ENCODE measurements around the gene NUP58. TPM values are rescaled to one million over a fixed set of nuclear protein-coding genes. Genes with fewer than 3 reads are reported as not detected.

The NUP58 gene
- total RNA-seq, 1 donor from 2014 or later, result 22.8 TPM

- intact Hi-C loops (cut with micrococcal nuclease), result no loop called here
- Histone ChIP-seq H3K27me3 (ENCODE audit: low read depth) (no peaks in the 10 kb centered on the region), H3K4me1 (peaks cover 33% of the 10 kb centered on the region), H3K9me3 (replicated peaks) (no peaks in the 10 kb centered on the region), H3K4me3 (no peak overlapping the region), H3K36me3 (no peaks in the 10 kb centered on the region), H3K27ac (replicated peaks) (peak overlapping the region; percentile 13)
- no peak for TF ChIP-seq CTCF (IDR thresholded peaks at IDR 0.05; ENCODE audit: borderline replicate concordance)
- no peak for DNase-seq
These were observed 20.1 kb upstream of the NUP58 start for GRCh38 chr13:25281193-25281934.

DNA sequence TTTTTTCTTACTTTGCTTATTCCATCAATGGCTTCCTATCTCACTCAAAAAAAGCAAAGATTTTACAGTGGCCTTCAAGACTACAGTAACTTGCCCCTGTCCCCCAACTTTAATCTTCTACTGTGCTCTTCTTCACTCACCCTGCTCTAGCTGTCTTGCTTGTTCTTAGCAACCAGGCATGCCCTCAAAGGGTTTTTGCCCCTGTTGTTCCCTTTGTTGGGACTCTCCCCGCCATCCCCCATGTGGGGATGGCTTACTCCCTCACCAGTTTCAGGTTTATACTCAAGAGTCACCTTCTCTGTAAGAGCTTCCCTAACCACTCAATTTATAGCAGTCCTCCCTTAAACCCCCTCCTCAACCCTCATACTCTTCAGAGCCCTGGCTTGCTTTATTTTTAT, 19.5 kb upstream of the NUP58 start:
- no peaks in the 10 kb centered on the region for H3K9me3 ChIP-seq (replicated peaks)

DNA sequence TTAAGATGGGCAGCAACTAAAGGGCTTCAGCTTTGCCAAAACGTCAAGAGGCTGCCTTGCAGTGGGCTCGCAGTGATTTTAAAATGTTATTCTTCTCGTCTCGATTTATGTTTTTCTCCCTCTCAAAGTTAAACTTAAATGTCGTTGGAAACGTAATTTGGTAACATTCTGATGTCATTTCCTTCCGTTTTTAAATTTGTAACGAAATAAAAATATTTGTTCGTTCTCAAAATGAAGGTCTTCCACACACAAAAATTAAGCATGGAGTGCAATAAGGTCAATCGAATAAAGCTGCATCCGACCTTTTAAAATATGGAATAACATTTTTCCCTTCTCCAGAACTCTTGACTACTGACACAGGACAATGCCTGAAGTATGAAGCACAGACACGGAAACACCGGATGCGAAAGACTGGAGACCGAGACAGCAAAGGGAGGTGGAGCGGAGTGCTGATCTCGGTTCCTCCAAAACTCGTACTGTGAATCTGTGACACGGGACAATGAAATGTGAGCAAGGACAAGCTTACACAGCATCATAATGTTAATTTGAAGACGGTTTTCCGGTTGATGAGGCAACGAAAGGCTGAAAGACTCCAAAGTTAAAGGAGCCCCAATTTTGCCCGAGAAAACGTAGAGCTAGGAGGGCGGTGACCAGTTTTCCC, 15.0 kb upstream of the NUP58 start:
- Histone ChIP-seq H3K27me3 (ENCODE audit: low read depth) (no peaks in the 10 kb centered on the region), H3K9me3 (replicated peaks) (no peaks in the 10 kb centered on the region), H3K36me3 (no peaks in the 10 kb centered on the region), H3K4me3 (peak overlapping the region; percentile 97), H3K4me1 (peaks cover 43% of the 10 kb centered on the region), H3K27ac (replicated peaks) (peak overlapping the region; percentile 91)
- intact Hi-C loops (cut with micrococcal nuclease), result no loop called here
- no peak for TF ChIP-seq CTCF (IDR thresholded peaks at IDR 0.05; ENCODE audit: borderline replicate concordance)
- DNase-seq, result no peak

More for the DNA sequence above, 19.5 kb upstream of the NUP58 start:
- Histone ChIP-seq H3K27ac (replicated peaks) (no peak overlapping the region), H3K4me1 (peaks cover 38% of the 10 kb centered on the region), H3K36me3 (no peaks in the 10 kb centered on the region), H3K27me3 (ENCODE audit: low read depth) (no peaks in the 10 kb centered on the region), H3K4me3 (no peak overlapping the region)
- TF ChIP-seq CTCF (IDR thresholded peaks at IDR 0.05; ENCODE audit: borderline replicate concordance), result no peak
- intact Hi-C loops (cut with micrococcal nuclease), result no loop called here
- DNase-seq, result no peak

GRCh38 chr13:25286969-25287961, 14.2 kb upstream of the NUP58 start, which contains the start of gene MTMR6:
TSS of gene MTMR6 (minus strand) at chr13:25287488. CDS start at chr13:25287247, 241 bp downstream.
- Histone ChIP-seq H3K4me1 (peaks cover 34% of the 10 kb centered on the region), H3K36me3 (no peaks in the 10 kb centered on the region), H3K9me3 (replicated peaks) (no peaks in the 10 kb centered on the region), H3K27me3 (ENCODE audit: low read depth) (peaks cover 7% of the 10 kb centered on the region), H3K27ac (replicated peaks) (peak within 1 kb of the TSS; percentile 91), H3K4me3 (peak within 1 kb of the TSS; percentile 97)
- intact Hi-C loops (cut with micrococcal nuclease), result no loop called here
- DNase-seq, result peak; percentile 94
- TF ChIP-seq CTCF (IDR thresholded peaks at IDR 0.05; ENCODE audit: borderline replicate concordance), result peak; percentile 100

DNA sequence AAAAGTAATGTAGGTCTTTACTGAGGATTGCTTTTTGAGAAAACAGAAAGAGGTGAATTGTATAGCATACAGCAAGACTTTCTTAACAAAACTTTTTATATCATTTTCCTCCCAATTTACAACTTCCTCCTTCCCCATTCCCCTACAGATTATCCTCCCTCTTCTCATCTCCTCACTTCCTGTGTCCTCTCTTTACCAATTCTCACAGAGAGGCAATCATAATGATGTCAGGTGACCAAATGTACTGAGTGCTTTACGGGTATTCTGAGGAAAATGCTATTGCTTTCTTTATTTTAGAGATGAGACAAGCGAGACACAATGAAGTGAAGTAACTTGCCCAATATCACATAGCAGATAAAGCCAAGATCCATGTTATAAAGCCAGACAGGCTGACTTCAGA, 12.5 kb upstream of the NUP58 start:
- no peaks in the 10 kb centered on the region for H3K9me3 ChIP-seq (replicated peaks)
- intact Hi-C loops (cut with micrococcal nuclease), result no loop called here
- peaks cover 8% of the 10 kb centered on the region for H3K27me3 ChIP-seq (ENCODE audit: low read depth)
- DNase-seq, result no peak
- no peaks in the 10 kb centered on the region for H3K36me3 ChIP-seq
- H3K4me1 ChIP-seq, result peaks cover 34% of the 10 kb centered on the region
- no peak overlapping the region for H3K4me3 ChIP-seq
- no peak for TF ChIP-seq CTCF (IDR thresholded peaks at IDR 0.05; ENCODE audit: borderline replicate concordance)
- no peak overlapping the region for H3K27ac ChIP-seq (replicated peaks)
